NB4 (cell line): ENCODE measurements around the gene MUC7.

Experiments used
- CTCF ChIP-seq: IDR thresholded peaks from one replicate; pipeline ENCODE4 v1.5.1; 2012; ENCODE audit warnings: low read depth, low read length
- POLR2A ChIP-seq: IDR thresholded peaks from 2 replicates; pipeline ENCODE4 v1.6.1; 2011; ENCODE audit warnings: mild to moderate bottlenecking; ENCODE audit not compliant: insufficient read length; ENCODE audit errors: extremely low read depth

GRCh38 chr4:70443329-70443728 lies 28.7 kb upstream of the MUC7 start:
- TF ChIP-seq CTCF: no peak
- TF ChIP-seq POLR2A: no peak
